ENCODE measurements around the gene ARL14EPL.

Gene ARL14EPL

GRCh38 chr5:116032094-116032517, at the start of gene ARL14EPL:
TSS of gene ARL14EPL (plus strand) at chr5:116032472. CDS start at chr5:116051466, 18,994 bp downstream.
- DNase-seq = no peak

- no peak for DNase-seq
These were observed 48.8 kb upstream of the ARL14EPL start for GRCh38 chr5:115983519-115983918.

GRCh38 chr5:115985802-115986757, 46.2 kb upstream of the ARL14EPL start:
- DNase-seq = no peak

- no peak for DNase-seq
These were observed 44.3 kb upstream of the ARL14EPL start for GRCh38 chr5:115988002-115988401.

GRCh38 chr5:115992848-115993350, 39.4 kb upstream of the ARL14EPL start:
- DNase-seq = no peak

- no peak for DNase-seq
These were observed 36.9 kb upstream of the ARL14EPL start for GRCh38 chr5:115995351-115995750.

GRCh38 chr5:116002116-116002906, 30.0 kb upstream of the ARL14EPL start:
- no peak for DNase-seq

- no peak for DNase-seq
These were observed 28.0 kb upstream of the ARL14EPL start for GRCh38 chr5:116004248-116004647.

GRCh38 chr5:116009806-116010205, 22.5 kb upstream of the ARL14EPL start:
- no peak for DNase-seq

- no peak for DNase-seq
These were observed 21.2 kb upstream of the ARL14EPL start for GRCh38 chr5:116011046-116011445.

- no peak for DNase-seq
These were observed 19.0 kb upstream of the ARL14EPL start for GRCh38 chr5:116013207-116013785.

- no peak for DNase-seq
These were observed 18.3 kb upstream of the ARL14EPL start for GRCh38 chr5:116013936-116014335.

- DNase-seq = no peak
These were observed 8.7 kb upstream of the ARL14EPL start for GRCh38 chr5:116023619-116024018.

- no peak for DNase-seq
These were observed 6.4 kb upstream of the ARL14EPL start for GRCh38 chr5:116025866-116026265.

GRCh38 chr5:116032991-116033390, 719 bp downstream of the ARL14EPL start:
- no peak for DNase-seq

GRCh38 chr5:116035123-116035522, 2.9 kb downstream of the ARL14EPL start:
- DNase-seq = no peak

- no peak for DNase-seq
These were observed 5.1 kb downstream of the ARL14EPL start for GRCh38 chr5:116037236-116037822.

GRCh38 chr5:116038817-116039216, 6.5 kb downstream of the ARL14EPL start:
- DNase-seq = no peak

- no peak for DNase-seq
These were observed 10.1 kb downstream of the ARL14EPL start for GRCh38 chr5:116042375-116042774.

GRCh38 chr5:116044073-116044472, 11.8 kb downstream of the ARL14EPL start:
- no peak for DNase-seq

GRCh38 chr5:116045821-116046220, 13.5 kb downstream of the ARL14EPL start:
- DNase-seq = no peak

- no peak for DNase-seq
These were observed 14.0 kb downstream of the ARL14EPL start for GRCh38 chr5:116046261-116046660.

GRCh38 chr5:116046823-116047222, 14.6 kb downstream of the ARL14EPL start:
- no peak for DNase-seq

Measured in cortex of kidney (tissue), 1 donor.